Measurements from ENCODE around the gene TMEM183A. TPM values are rescaled to one million over a fixed set of nuclear protein-coding genes. Genes with fewer than 3 reads are reported as not detected.

TMEM183A gene
- total RNA-seq, 2 donors from 2014 or later = 40.8 to 43.5 TPM

- intact Hi-C loops (cut with DNase I) = no loop called here
- DNase-seq (ENCODE audit: low spot score) = no peak
These were observed 47.0 kb downstream of the TMEM183A start for GRCh38 chr1:203054184-203054583.

GRCh38 chr1:203054642-203055041 lies 47.5 kb downstream of the TMEM183A start:
- intact Hi-C loops (cut with DNase I) = no loop called here
- no peak for DNase-seq (ENCODE audit: low spot score)

GRCh38 chr1:203055161-203055799 lies 48.1 kb downstream of the TMEM183A start:
- DNase-seq (ENCODE audit: low spot score) = peak; percentile 62
- intact Hi-C loops (cut with DNase I) = no loop called here

- intact Hi-C loops (cut with DNase I) = no loop called here
- DNase-seq (ENCODE audit: low spot score) = peak; percentile 68
These were observed 48.8 kb downstream of the TMEM183A start for GRCh38 chr1:203056012-203056411.

GRCh38 chr1:203056516-203056915 lies 49.3 kb downstream of the TMEM183A start:
- intact Hi-C loops (cut with DNase I) = no loop called here
- DNase-seq (ENCODE audit: low spot score) = no peak

GRCh38 chr1:203057911-203058675 lies 50.9 kb downstream of the TMEM183A start:
- DNase-seq (ENCODE audit: low spot score) = no peak
- intact Hi-C loops (cut with DNase I) = no loop called here

GRCh38 chr1:203058676-203058935 lies 51.4 kb downstream of the TMEM183A start:
- DNase-seq (ENCODE audit: low spot score) = no peak
- intact Hi-C loops (cut with DNase I) = no loop called here

GRCh38 chr1:203059485-203059884 lies 52.3 kb downstream of the TMEM183A start:
- DNase-seq (ENCODE audit: low spot score) = no peak
- intact Hi-C loops (cut with DNase I) = no loop called here

GRCh38 chr1:203060115-203060514 lies 52.9 kb downstream of the TMEM183A start:
- intact Hi-C loops (cut with DNase I) = no loop called here
- DNase-seq (ENCODE audit: low spot score) = no peak

- no peak for DNase-seq (ENCODE audit: low spot score)
- intact Hi-C loops (cut with DNase I) = no loop called here
These were observed 56.1 kb downstream of the TMEM183A start for GRCh38 chr1:203063287-203063686.

- intact Hi-C loops (cut with DNase I) = no loop called here
- no peak for DNase-seq (ENCODE audit: low spot score)
These were observed 58.0 kb downstream of the TMEM183A start for GRCh38 chr1:203065191-203065590.

GRCh38 chr1:203065986-203066385 lies 58.8 kb downstream of the TMEM183A start:
- no peak for DNase-seq (ENCODE audit: low spot score)
- intact Hi-C loops (cut with DNase I) = no loop called here

- intact Hi-C loops (cut with DNase I) = no loop called here
- DNase-seq (ENCODE audit: low spot score) = no peak
These were observed 59.8 kb downstream of the TMEM183A start for GRCh38 chr1:203066965-203067364.

GRCh38 chr1:203069030-203069747 lies 62.0 kb downstream of the TMEM183A start:
- intact Hi-C loops (cut with DNase I) = loop anchor here in 1 of 2 donors (2.0 kb wide), 1 partner anchor 64 kb away; no protein-coding TSS in a partner anchor
- no peak for DNase-seq (ENCODE audit: low spot score)

GRCh38 chr1:203072002-203072602 lies 64.9 kb downstream of the TMEM183A start:
- intact Hi-C loops (cut with DNase I) = no loop called here
- peak; percentile 4 for DNase-seq (ENCODE audit: low spot score)

GRCh38 chr1:203072911-203073310 lies 65.7 kb downstream of the TMEM183A start:
- intact Hi-C loops (cut with DNase I) = no loop called here
- no peak for DNase-seq (ENCODE audit: low spot score)

- intact Hi-C loops (cut with DNase I) = no loop called here
- DNase-seq (ENCODE audit: low spot score) = no peak
These were observed 66.3 kb downstream of the TMEM183A start for GRCh38 chr1:203073469-203073868.

Measured in posterior vena cava (tissue), 2 donors.